Gastroesophageal sphincter (tissue), 4 donors: Measurements from ENCODE around the gene RRP15. TPM values are rescaled to one million over a fixed set of nuclear protein-coding genes. Genes with fewer than 3 reads are reported as not detected.

ENCODE experiments used
- ATAC-seq: fragments of 150-250 bp; one replicate; pipeline ENCODE4 v1.9.1; 2016; ENCODE audit warnings: mild to moderate bottlenecking, moderate library complexity
- H3K27ac ChIP-seq, 4 donors: fragments of 200-600 bp; sonication (generic) in 3 of 4; 1 replicate in 3 of 4; 2 replicates in 1 of 4; pipeline ENCODE4 v1.5.1; 2016 to 2019
- H3K27me3 ChIP-seq: fragments of 200-600 bp; sonication (generic); one replicate; pipeline ENCODE4 v1.5.1; 2019
- H3K36me3 ChIP-seq, 2 donors: fragments of 200-600 bp; sonication (generic); one replicate each; pipeline ENCODE4 v1.5.1; 2019; ENCODE audit warnings: control low read depth in 1 of 2
- H3K4me1 ChIP-seq, 3 donors: fragments of 200-600 bp; sonication (generic); 1 replicate in 2 of 3; 2 replicates in 1 of 3; pipeline ENCODE4 v1.5.1; 2016 to 2019; ENCODE audit warnings: control low read depth in 2 of 3
- H3K4me3 ChIP-seq, 2 donors: fragments of 200-600 bp; sonication (generic); one replicate each; pipeline ENCODE4 v1.5.1; 2019; ENCODE audit warnings: mild to moderate bottlenecking in 1 of 2, moderate library complexity in 1 of 2
- H3K9me3 ChIP-seq, 3 donors: fragments of 200-600 bp; sonication (generic); one replicate each; pipeline ENCODE4 v1.5.1; 2017 to 2019; ENCODE audit warnings: control low read depth in 2 of 3
- CTCF ChIP-seq, 4 experiments: fragments of 200-600 bp in 2 of 4; fragments of 450-650 bp in 2 of 4; sonication (generic) in 1 of 4; IDR thresholded peaks; one replicate each; pipeline ENCODE4 v1.5.1; 2017 to 2019; ENCODE audit warnings: antibody characterized with exemption in 4 of 4, mild to moderate bottlenecking in 2 of 4, moderate library complexity in 2 of 4
- EP300 ChIP-seq: sonication (generic); formaldehyde crosslinking; IDR thresholded peaks from one replicate; pipeline ENCODE4 v1.6.1; 2017; ENCODE audit warnings: antibody characterized with exemption, mild to moderate bottlenecking
- POLR2A ChIP-seq, 2 donors: fragments of 450-650 bp; IDR thresholded peaks; one replicate each; pipeline ENCODE4 v1.6.1; 2017; ENCODE audit warnings: antibody characterized with exemption in 2 of 2, mild to moderate bottlenecking in 2 of 2, moderate library complexity in 1 of 2
- POLR2AphosphoS5 ChIP-seq: sonication (generic); formaldehyde crosslinking; IDR thresholded peaks from one replicate; pipeline ENCODE4 v1.6.1; 2017; ENCODE audit warnings: antibody characterized with exemption
- WGBS, 2 donors: methylation state at CpG; one replicate each; pipeline ENCODE4 v1.1.5; 2018; ENCODE audit warnings: low coverage in 1 of 2; 5-methylcytosine and 5-hydroxymethylcytosine counted together
- total RNA-seq, 4 donors: library from RNA; depleted of rRNA; stranded (reverse); fragments of >200 nt; gene quantifications; one replicate each; pipeline ENCODE4 v1.1.0, GENCODE V29; 2016

Gene RRP15
- total RNA-seq, 4 donors from 2014 or later = 7.0 to 13.5 (median 9.4) TPM

GRCh38 chr1:218376722-218377121 is 91.6 kb downstream of the RRP15 start:
- Histone ChIP-seq H3K4me3 (no peak overlapping the region), H3K9me3 (no peaks in the 10 kb centered on the region), H3K27ac (no peak overlapping the region), H3K27me3 (no peaks in the 10 kb centered on the region), H3K36me3 (no peaks in the 10 kb centered on the region), H3K4me1 (peaks cover 9 to 55% (median 30%) of the 10 kb centered on the region in 3 donors)
- no peak for ATAC-seq
- WGBS, 2 donors = 43 to 75% methylated on average over 1 to 2 of the region's 2 CpGs
- TF ChIP-seq POLR2A (IDR thresholded peaks at IDR 0.05) (no peak), CTCF (IDR thresholded peaks at IDR 0.05) (no peak), EP300 (no peak), POLR2AphosphoS5 (no peak)

- Histone ChIP-seq H3K9me3 (no peaks in the 10 kb centered on the region), H3K4me3 (no peak overlapping the region), H3K27me3 (no peaks in the 10 kb centered on the region), H3K4me1 (peaks cover 9 to 50% (median 25%) of the 10 kb centered on the region in 3 donors), H3K36me3 (no peaks in the 10 kb centered on the region), H3K27ac (no peak overlapping the region)
- 67 to 72% methylated on average over 2 to 4 of the region's 4 CpGs for WGBS, 2 donors
- no peak for TF ChIP-seq EP300
- ATAC-seq = no peak
Observed at GRCh38 chr1:218377143-218377660, 92.1 kb downstream of the RRP15 start.

- peak overlapping the region in 2 of 4 donors; percentile 27 to 49 for H3K27ac ChIP-seq
- TF ChIP-seq POLR2AphosphoS5 (peak; percentile 76), POLR2A (IDR thresholded peaks at IDR 0.05) (no peak), CTCF (IDR thresholded peaks at IDR 0.05) (no peak)
- ATAC-seq = peak; percentile 39
- H3K4me1 ChIP-seq = peaks cover 4 to 25% (median 11%) of the 10 kb centered on the region in 3 donors
- H3K9me3 ChIP-seq = no peaks in the 10 kb centered on the region
- no peaks in the 10 kb centered on the region for H3K36me3 ChIP-seq
- 64 to 65% methylated on average over 6 to 7 of the region's 7 CpGs for WGBS, 2 donors
- no peak overlapping the region for H3K4me3 ChIP-seq
- no peaks in the 10 kb centered on the region for H3K27me3 ChIP-seq
Observed at GRCh38 chr1:218380125-218380977, 95.3 kb downstream of the RRP15 start.

- no peak for ATAC-seq
- no peaks in the 10 kb centered on the region for H3K9me3 ChIP-seq
- H3K36me3 ChIP-seq = no peaks in the 10 kb centered on the region
- 93 to 100% methylated on average over 4 of the region's 4 CpGs for WGBS, 2 donors
- H3K27me3 ChIP-seq = no peaks in the 10 kb centered on the region
- peaks cover 4 to 22% (median 11%) of the 10 kb centered on the region in 3 donors for H3K4me1 ChIP-seq
- TF ChIP-seq POLR2A (IDR thresholded peaks at IDR 0.05) (no peak), POLR2AphosphoS5 (no peak), EP300 (no peak), CTCF (IDR thresholded peaks at IDR 0.05) (no peak)
- H3K27ac ChIP-seq = no peak overlapping the region
- H3K4me3 ChIP-seq = no peak overlapping the region
Observed at GRCh38 chr1:218382261-218382660, 97.2 kb downstream of the RRP15 start.

GRCh38 chr1:218383051-218383450 is 98.0 kb downstream of the RRP15 start:
- ATAC-seq = no peak
- TF ChIP-seq POLR2A (IDR thresholded peaks at IDR 0.05) (no peak), CTCF (IDR thresholded peaks at IDR 0.05) (no peak), EP300 (no peak), POLR2AphosphoS5 (no peak)
- H3K27me3 ChIP-seq = no peaks in the 10 kb centered on the region
- H3K4me3 ChIP-seq = no peak overlapping the region
- no peaks in the 10 kb centered on the region for H3K36me3 ChIP-seq
- no peak overlapping the region for H3K27ac ChIP-seq
- H3K4me1 ChIP-seq = peaks cover 4 to 16% (median 11%) of the 10 kb centered on the region in 3 donors
- no peaks in the 10 kb centered on the region for H3K9me3 ChIP-seq
- 43 to 69% methylated on average over 1 to 2 of the region's 2 CpGs for WGBS, 2 donors
